HG02884 (cell line): ENCODE results near the gene AIF1.
A peak's percentile ranks its signal among the peaks of the same experiment; 100 is the strongest.

Experiments used
- ATAC-seq: cut with Tn5 transposase; IDR thresholded peaks from one replicate; pipeline ENCODE4 v1.9.1; 2021; ENCODE audit warnings: mild to moderate bottlenecking, moderate library complexity; ENCODE audit not compliant: unreplicated experiment

Gene AIF1

DNA sequence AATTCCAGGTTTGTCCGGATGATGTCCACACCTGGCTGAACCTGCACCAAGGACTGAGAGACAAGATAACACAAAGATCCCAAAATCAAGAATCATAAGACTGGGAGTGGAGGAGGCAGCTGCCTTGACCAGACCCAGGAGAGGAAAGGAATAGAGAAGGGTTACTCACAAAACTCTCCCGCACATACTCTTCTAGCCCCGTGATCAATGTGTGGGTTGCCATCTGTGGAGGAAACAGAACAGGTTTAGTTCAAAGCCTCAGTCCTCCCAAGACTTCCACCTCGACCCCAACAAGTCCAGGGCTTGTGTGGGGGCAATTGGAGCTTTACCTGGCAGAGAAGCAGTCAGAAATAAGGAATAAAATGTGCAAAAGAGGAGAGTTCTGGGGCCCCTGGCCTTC is 26.3 kb downstream of the AIF1 start:
- no peak for ATAC-seq

DNA sequence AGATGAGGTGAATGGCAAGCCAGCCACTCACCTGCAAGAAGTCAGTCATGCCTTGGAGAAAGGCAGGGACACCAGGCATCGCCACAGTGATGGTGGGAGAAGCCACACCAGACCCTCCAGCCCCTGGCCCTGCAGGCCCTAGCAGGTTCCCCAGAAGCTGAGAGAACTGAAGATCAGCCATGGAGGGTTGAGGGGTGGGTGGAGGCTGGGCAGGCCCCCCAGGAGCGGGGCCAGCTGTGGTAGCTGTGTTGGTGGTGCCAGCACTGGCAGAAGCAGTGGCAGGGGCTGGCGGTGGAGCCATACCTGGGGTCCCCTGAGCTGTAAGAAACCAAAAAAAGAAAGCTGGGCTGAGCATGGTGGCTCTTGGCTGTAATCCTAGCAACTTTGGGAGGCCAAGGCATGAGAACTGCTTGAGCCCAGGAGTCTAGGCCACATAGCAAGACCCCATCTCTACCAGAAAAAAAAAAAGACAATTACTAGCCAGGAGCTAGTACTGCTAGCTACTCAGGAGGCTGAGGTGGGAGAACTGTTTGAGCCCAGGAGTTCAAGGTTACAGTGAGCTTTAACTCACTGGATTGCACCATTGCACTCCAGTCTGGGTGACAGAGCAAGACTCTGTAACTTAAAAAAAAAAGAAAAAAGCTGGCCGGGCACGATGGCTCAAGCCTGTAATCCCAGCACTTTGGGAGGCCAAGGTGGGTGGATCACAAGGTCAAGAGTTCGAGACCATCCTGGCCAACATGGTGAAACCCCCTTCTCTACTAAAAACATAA is 27.9 kb downstream of the AIF1 start:
- ATAC-seq, result no peak

GRCh38 chr6:31643818-31644454 is 28.9 kb downstream of the AIF1 start:
- no peak for ATAC-seq

- no peak for ATAC-seq
Measured at GRCh38 chr6:31645325-31645724, 30.3 kb downstream of the AIF1 start.

DNA sequence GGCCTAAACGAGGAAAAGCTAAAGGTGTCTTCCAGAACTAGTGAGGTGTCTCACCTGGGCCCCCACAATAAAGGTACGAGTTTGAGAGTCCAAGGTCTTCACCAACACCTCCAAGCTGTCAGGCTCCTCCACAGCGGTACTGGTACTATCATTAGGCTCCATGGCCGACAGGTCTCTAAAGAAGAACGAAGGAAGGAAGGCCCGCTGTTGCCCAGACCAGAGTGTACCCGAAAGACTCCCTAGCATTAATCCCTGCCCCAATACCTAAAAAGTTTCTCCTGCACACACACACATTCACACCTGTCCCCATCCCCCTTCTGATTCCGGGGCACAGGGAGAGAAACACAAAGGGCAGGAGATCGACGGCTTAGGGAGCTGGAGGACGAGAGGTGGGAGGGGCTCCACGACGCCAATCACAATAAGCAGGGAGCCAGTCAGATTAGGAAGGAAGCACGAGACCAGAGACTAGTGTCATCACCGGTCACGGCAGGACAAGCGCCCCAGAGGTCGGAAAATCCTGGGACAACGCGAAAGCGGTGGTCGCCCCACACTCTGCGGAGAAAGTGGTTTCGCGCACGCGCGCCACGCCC is 36.7 kb downstream of the AIF1 start:
- peak; percentile 24 for ATAC-seq

DNA sequence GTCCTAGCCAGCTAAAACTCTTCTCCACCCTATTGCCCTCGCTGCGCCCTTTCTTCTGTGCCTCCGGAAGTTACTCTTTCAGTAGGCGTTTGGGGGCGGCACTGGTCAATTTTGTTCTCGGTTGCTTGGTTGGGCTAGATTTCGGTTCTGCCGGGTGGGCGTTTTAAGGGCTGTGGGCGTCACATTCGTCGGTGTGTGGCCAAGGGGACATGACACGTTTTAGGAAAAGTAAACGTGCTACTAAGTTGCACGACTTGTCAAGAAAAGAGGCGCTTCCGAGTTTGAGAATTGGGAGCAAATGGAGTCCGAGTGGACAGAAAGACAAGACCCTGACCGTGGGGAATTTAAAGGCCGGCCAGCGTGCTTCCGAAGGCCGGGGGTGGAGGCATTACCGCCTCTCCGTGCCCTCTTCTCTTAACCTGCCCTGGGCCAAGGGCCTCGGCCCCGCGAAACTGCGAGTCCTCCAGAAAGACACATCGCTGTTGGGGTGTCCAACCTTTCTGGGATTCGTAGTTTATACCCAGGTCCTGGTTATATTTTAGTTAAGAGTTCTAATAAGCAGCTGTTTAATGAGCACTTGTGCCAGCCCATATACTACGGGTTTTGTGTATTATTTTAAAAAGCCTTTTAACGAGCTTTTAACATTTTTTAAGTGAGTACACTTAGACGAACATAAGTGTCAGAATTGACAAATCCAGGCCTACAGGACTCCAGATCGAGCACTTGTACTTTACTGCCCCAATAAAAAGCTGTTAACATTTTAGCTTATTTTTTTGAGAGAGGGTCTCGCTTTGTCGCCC is 38.1 kb downstream of the AIF1 start:
- ATAC-seq, result peak; percentile 51

GRCh38 chr6:31654574-31655348 is 39.7 kb downstream of the AIF1 start:
- no peak for ATAC-seq

DNA sequence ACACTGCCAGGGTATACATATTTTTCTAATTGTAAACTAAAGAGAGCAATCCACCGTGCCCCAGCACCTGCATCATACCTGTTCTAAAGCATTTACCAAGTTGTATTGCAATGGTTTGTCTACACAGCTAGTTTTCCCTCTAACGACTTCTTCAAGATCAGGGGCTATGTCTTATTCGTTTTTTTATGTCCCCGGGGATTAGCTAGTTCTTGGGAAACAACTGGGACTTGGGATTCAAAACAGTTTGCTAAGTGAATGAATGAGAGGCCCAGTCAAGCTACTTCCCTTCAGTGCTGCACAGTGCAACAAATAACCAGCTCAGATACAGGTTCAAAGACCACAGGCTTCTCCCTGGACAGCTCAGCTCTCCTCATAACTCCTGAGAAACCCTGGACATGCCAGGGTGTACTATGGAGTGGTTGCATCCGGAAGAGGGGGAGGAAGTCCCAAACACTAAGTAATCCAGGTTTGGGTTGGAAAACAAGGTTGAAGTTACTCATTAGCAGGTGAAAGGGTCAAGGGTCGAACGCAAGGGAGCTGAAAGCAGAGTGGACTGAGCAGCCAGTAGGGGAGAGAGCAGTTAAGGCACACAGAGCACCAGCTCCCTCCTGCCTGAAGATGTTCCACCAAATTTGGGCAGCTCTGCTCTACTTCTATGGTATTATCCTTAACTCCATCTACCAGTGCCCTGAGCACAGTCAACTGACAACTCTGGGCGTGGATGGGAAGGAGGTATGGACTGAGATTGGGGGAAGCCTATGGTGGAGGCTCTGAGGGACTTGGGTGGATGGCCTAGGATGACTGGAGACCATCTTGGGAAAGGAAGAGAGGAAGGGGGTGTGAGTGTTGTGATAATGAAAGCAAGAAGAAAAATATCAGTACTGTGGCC is 40.6 kb downstream of the AIF1 start, which contains the start of gene APOM:
Gene APOM (plus strand): TSS at position 546 of the 889 bp plus-strand sequence. CDS start 73 bp downstream, at position 619.
- no peak for ATAC-seq

- ATAC-seq, result no peak
Measured at GRCh38 chr6:31657406-31658157, 42.5 kb downstream of the AIF1 start.

DNA sequence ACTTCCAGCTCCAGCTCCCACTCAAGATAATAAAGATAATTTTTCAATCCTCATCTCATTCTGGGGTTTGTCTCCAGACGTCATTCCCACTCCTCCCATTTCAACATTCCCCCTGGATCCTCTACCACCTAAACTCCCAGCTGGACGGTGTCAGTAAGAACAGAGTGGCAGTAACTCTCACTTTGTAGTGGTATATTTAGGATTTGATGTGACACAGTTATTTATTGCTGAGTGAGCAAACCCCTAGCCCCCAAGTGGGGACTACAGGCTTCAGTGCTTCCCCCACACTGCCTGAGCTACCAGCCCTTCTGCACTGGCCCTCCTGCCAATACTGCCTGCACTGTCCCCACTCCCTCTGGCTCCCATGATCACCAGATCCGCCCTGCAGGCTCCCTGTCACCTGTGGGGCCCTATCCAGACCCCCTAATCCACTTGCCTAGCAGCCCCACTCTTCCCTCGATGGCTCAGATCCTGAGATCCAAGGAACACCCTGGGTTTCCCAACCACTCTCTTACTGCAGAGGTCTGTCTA is 43.2 kb downstream of the AIF1 start:
- no peak for ATAC-seq

DNA sequence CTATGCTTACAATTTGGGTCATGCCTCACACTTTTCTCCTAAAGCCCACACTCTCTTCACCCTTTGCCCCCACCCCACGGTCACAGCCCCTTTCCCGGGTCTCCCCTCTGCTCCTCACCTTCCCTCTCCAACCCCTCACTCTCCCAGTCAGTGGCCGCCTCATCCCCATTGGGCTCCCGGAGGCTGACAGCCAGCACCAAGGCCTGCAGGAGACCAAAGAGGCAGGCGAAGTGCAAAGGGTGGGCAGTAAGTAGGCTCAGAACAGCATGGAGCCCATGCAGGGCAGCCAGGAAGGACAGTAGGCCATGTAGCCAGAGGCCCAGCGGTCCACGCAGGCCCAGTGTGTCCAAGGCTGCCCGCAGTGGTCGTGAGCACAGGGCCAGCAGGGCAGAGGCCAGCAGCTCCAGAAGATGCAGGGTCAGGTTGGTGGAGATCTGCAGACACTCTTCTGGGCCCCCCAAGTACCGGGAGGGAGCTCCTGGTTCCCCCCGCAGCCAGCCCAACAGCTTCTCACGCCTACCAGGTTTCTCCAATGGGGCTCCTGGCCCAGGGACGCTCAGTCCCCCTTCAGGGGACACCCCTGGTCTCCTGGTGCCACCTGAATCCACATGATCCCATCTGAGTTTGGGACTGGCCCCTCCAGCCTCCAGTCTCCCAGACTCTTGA is 44.1 kb downstream of the AIF1 start:
- no peak for ATAC-seq

- no peak for ATAC-seq
Measured at GRCh38 chr6:31659649-31660380, 44.8 kb downstream of the AIF1 start.

- ATAC-seq, result no peak
Measured at GRCh38 chr6:31660381-31661261, 45.6 kb downstream of the AIF1 start, which contains the start of gene C6orf47. Gene C6orf47 (minus strand): TSS chr6:31660778. CDS start chr6:31659947, 831 bp downstream.

- no peak for ATAC-seq
Measured at GRCh38 chr6:31661262-31662123, 46.5 kb downstream of the AIF1 start.

DNA sequence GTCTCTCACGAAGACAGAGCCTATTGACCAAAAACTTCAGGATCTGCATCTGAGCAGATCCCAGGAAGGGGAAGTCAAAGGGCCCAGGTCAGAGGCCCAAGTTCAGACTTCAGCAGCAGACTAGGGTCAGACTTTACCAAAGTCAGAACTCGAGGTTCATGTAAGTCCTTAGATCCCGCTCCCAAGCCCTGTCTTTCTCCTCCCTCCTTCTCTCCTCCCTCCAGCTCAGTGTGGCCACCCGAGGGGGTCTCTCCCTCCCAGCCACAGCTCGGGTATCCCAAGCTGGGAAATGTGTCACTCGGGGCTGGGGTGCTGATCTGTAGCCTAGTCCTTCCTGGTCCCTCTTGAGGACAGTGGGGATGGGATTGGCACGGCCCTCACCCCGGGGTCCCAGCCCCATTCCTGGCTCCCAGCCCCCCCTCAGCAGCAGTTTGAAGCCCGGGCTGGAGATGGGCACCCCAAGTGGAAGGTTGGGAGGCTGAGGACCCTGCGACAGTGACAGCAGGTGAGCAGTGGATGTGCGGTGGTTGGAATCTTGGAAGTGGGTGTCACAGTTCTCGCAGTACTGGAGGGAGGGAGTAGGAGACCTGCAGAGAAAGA is 47.2 kb downstream of the AIF1 start:
- ATAC-seq, result no peak
